Activated CD8-positive, alpha-beta T cell treated with anti-CD3 and anti-CD28 coated beads, Interleukin-2, amount 10 ng/mL, durations not matched to agents 7 days and 5 days (primary cell): ENCODE data around the gene TUBA4A. TPM values are rescaled to one million over a fixed set of nuclear protein-coding genes. Genes with fewer than 3 reads are reported as not detected.

ENCODE experiments used
- ATAC-seq: fragments of 150-1000 bp; cut with Tn5 transposase; one replicate; pipeline ENCODE4 v1.10.0; 2021; ENCODE audit warnings: moderate library complexity
- CTCF ChIA-PET: fragments of 350-600 bp; sonication (Branson Sonifier 250); formaldehyde crosslinking; loops from one replicate; lab custom pipeline; 2021; ENCODE audit warnings: antibody characterized with exemption; lab: Charles Lee
- POLR2A ChIA-PET: fragments of 350-600 bp; sonication (Branson Sonifier 250); formaldehyde crosslinking; loops from one replicate; lab custom pipeline; 2021; ENCODE audit warnings: antibody characterized with exemption; lab: Charles Lee
- DNase-seq: peaks from one replicate; pipeline ENCODE4 v3.0.0-alpha.2; 2020
- H3K27ac Mint-ChIP-seq: one replicate; pipeline ENCODE4 v1.8.0; 2021; ENCODE audit warnings: mild to moderate bottlenecking, mixed read lengths
- H3K27me3 Mint-ChIP-seq: one replicate; pipeline ENCODE4 v1.8.0; 2021; ENCODE audit warnings: low read depth, mixed read lengths
- H3K36me3 Mint-ChIP-seq: one replicate; pipeline ENCODE4 v1.8.0; 2021; ENCODE audit warnings: low read depth, mixed read lengths
- H3K4me1 Mint-ChIP-seq: one replicate; pipeline ENCODE4 v1.8.0; 2021; ENCODE audit warnings: low read depth, mixed read lengths
- H3K4me3 Mint-ChIP-seq: one replicate; pipeline ENCODE4 v1.8.0; 2021; ENCODE audit warnings: mild to moderate bottlenecking, mixed read lengths
- H3K9me3 Mint-ChIP-seq: one replicate; pipeline ENCODE4 v1.8.0; 2022; ENCODE audit warnings: mixed read lengths; ENCODE audit not compliant: insufficient read depth
- total RNA-seq, 2 experiments: library from RNA; stranded (reverse); gene quantifications; one replicate each; pipeline ENCODE4 v1.2.3, GENCODE V29; 2021

The TUBA4A gene
- total RNA-seq, 2 experiments from 2014 or later = 286 to 292 TPM

- CTCF ChIA-PET = interaction anchor here (0.6 to 3.8 kb wide), 17 partner anchors 9 to 84 kb away, joined by 3 to 41 read pairs (median 7); partner anchors contain the start of genes ABCB6, CNPPD1, NHEJ1 and SLC23A3
- Mint-ChIP-seq H3K4me1 (peaks cover 61% of the 10 kb centered on the region), H3K27ac (peak overlapping the region; percentile 81), H3K4me3 (no peak overlapping the region), H3K27me3 (no peaks in the 10 kb centered on the region), H3K36me3 (peaks cover 52% of the 10 kb centered on the region), H3K9me3 (no peaks in the 10 kb centered on the region)
- POLR2A ChIA-PET = interaction anchor here (0.6 to 1.5 kb wide), 5 partner anchors 29 to 51 kb away, joined by 3 to 6 read pairs (median 4); partner anchors contain the start of gene CNPPD1
- no peak for DNase-seq
- ATAC-seq = no peak
Measured at GRCh38 chr2:219210886-219211362, 42.8 kb downstream of the TUBA4A start.

GRCh38 chr2:219210196-219210885 lies 43.4 kb downstream of the TUBA4A start:
- peaks cover 52% of the 10 kb centered on the region for H3K36me3 Mint-ChIP-seq
- POLR2A ChIA-PET = interaction anchor here (1.6 to 5.3 kb wide), 2 partner anchors 34 to 37 kb away, joined by 7 to 49 read pairs; partner anchors contain the start of genes CNPPD1 and RETREG2
- H3K4me3 Mint-ChIP-seq = no peak overlapping the region
- H3K4me1 Mint-ChIP-seq = peaks cover 65% of the 10 kb centered on the region
- peak overlapping the region; percentile 81 for H3K27ac Mint-ChIP-seq
- H3K9me3 Mint-ChIP-seq = no peaks in the 10 kb centered on the region
- CTCF ChIA-PET = interaction anchor here (1.2 to 4.6 kb wide), 11 partner anchors 9 to 85 kb away, joined by 4 to 49 read pairs (median 11); partner anchors contain the start of genes ABCB6, CNPPD1, GLB1L and NHEJ1
- no peaks in the 10 kb centered on the region for H3K27me3 Mint-ChIP-seq
- DNase-seq (no peak), ATAC-seq (no peak)

DNA sequence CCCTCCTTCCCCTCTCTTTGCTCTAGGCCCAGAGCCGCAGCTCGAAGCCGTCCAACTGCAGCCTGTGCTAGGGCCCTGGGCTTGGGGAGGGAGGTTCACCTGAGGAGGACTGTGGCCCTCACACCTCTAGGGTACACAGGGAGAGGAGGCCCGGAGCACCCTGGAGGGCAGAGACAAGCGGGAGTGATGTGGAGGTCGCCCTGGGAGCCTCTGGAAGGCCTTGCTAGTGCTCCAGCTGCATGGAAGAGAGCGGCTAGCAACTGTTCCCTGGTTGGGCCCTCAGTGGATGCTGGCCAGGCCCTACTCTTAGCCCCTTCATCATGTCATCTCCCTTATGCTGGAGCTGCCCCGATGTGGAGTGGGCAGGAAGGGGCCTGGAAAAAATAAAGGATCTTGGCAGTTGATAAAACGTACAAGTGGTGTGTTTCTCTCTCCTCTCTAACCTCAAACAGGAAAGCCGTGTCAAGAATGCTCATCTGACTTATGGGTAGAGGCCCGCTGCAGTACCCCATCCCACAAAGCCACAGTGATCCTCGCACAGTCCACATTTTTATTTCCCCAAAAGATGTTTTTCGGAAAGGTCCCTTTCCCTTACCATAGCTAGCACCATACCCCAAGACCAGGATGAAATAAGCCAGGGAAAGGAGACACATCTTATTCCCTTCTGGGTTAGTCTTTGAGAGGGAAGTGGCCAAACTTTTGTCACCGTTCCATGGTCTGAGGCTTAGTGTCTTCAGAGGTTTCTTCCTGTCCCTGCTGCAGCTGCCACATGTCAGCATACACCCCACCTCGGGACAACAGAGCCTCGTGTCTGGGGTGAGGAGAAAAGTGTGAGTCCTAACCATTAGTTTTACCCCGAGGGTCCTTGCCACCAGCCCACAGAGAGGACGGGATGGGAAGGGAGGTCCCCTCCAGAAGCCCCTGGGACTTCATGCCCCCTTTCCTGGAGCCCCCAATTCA lies 44.2 kb downstream of the TUBA4A start:
- Mint-ChIP-seq H3K36me3 (peaks cover 53% of the 10 kb centered on the region), H3K27me3 (no peaks in the 10 kb centered on the region), H3K4me3 (peak overlapping the region; percentile 86), H3K4me1 (peaks cover 63% of the 10 kb centered on the region), H3K27ac (peak overlapping the region; percentile 81), H3K9me3 (peaks cover 3% of the 10 kb centered on the region)
- DNase-seq (no peak), ATAC-seq (no peak)
- ChIA-PET CTCF (interaction anchor here (0.7 to 4.6 kb wide), 10 partner anchors 10 to 86 kb away, joined by 3 to 49 read pairs (median 8); partner anchors contain the start of genes ABCB6, CNPPD1, GLB1L and NHEJ1), POLR2A (interaction anchor here (0.9 to 5.3 kb wide), 8 partner anchors 9 to 45 kb away, joined by 3 to 49 read pairs (median 5); partner anchors contain the start of genes ABCB6, CNPPD1, GLB1L and RETREG2)

DNA sequence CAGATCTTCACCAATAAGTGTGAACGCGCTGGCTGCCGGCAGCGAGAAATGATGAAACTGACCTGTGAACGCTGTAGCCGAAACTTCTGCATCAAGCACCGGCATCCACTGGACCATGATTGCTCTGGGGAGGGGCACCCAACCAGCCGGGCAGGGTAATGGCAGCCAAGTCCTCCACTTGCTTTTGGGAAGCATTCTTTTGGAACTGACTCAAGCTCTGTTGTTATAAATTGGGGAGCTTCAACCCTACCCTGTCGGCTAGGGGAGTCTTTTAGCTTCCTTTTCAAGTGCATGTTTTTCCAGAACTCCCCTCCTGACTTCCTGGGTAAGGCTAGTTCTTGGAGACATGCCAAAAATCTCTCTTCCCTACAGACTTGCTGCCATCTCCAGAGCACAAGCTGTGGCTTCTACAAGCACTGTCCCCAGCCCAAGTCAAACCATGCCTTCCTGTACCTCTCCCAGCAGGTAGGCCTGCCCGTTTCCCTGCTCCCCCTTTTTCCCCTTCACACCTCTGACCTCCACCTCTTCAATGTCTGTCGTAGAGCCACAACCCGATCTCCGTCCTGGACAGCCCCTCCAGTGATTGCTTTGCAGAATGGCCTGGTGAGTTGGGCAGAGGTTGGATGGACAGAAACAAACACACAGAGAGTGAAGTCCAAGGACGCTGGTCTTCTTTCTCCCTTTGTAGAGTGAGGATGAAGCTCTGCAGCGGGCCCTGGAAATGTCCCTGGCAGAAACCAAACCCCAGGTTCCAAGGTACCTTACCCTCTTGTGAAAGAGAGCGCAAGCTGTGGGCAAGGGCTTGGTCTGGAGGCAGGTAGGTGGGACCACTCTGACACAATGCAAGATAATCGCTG lies 45.6 kb downstream of the TUBA4A start:
- Mint-ChIP-seq H3K27me3 (no peaks in the 10 kb centered on the region), H3K4me1 (peaks cover 63% of the 10 kb centered on the region), H3K27ac (peak overlapping the region; percentile 96), H3K36me3 (peaks cover 54% of the 10 kb centered on the region), H3K4me3 (peak overlapping the region; percentile 86), H3K9me3 (peaks cover 5% of the 10 kb centered on the region)
- ATAC-seq = no peak
- DNase-seq = no peak
- CTCF ChIA-PET = interaction anchor here (0.7 to 4.6 kb wide), 10 partner anchors 12 to 156 kb away, joined by 3 to 49 read pairs (median 8); partner anchors contain the start of genes ABCB6, CNPPD1, GLB1L and NHEJ1
- POLR2A ChIA-PET = interaction anchor here (1.2 to 5.3 kb wide), 10 partner anchors 26 to 46 kb away, joined by 3 to 49 read pairs (median 6); partner anchors contain the start of genes CNPPD1, GLB1L, RETREG2 and STK16

DNA sequence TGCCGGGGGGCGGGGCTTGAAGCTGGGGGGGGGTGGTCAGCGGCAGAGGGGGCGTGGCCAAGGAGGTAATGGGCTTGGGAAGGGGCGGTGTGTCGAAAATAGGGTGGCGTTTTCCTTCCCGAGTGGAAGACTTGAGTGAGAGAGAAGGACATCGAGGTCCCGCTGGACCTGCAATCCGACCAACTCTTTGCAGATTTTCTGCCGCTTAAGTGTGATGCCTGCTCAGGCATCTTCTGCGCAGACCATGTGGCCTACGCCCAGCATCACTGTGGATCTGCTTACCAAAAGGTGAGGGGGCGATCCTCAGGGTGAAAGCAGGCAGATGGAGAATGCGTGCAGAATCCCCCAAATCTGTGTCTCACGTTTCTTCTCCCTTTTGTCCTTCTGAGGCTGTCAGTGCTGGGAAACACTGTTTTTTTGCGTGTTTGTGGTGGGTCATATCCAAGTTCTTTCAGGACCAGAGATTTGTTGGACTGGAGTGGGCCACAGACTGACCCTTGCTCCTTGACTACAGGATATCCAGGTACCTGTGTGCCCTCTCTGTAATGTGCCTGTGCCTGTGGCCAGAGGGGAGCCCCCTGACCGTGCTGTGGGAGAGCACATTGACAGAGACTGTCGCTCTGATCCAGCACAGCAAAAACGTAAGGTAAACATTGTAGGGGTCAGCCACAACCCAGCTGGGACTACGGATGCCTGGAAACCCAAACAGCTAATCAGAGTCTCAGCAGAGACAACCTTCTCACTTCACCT lies 46.4 kb downstream of the TUBA4A start:
- DNase-seq = no peak
- POLR2A ChIA-PET = interaction anchor here (0.7 to 5.3 kb wide), 12 partner anchors 12 to 47 kb away, joined by 3 to 49 read pairs (median 7); partner anchors contain the start of genes ANKZF1, ATG9A, CNPPD1 and GLB1L
- H3K27ac Mint-ChIP-seq = peak overlapping the region; percentile 96
- H3K4me3 Mint-ChIP-seq = peak overlapping the region; percentile 86
- H3K36me3 Mint-ChIP-seq = peaks cover 52% of the 10 kb centered on the region
- H3K4me1 Mint-ChIP-seq = peaks cover 62% of the 10 kb centered on the region
- CTCF ChIA-PET = interaction anchor here (1.0 to 4.6 kb wide), 10 partner anchors 10 to 181 kb away, joined by 3 to 49 read pairs (median 12); partner anchors contain the start of genes CNPPD1, NHEJ1 and SLC23A3
- no peak for ATAC-seq
- H3K9me3 Mint-ChIP-seq = peaks cover 5% of the 10 kb centered on the region
- no peaks in the 10 kb centered on the region for H3K27me3 Mint-ChIP-seq

GRCh38 chr2:219206328-219207133 lies 47.2 kb downstream of the TUBA4A start, which contains the start of gene ZFAND2B:
ZFAND2B (plus strand) TSS chr2:219206782; CDS start chr2:219206988, 206 bp downstream.
- peaks cover 5% of the 10 kb centered on the region for H3K9me3 Mint-ChIP-seq
- peaks cover 49% of the 10 kb centered on the region for H3K36me3 Mint-ChIP-seq
- POLR2A ChIA-PET = interaction anchor here (0.6 to 5.3 kb wide), 19 partner anchors 9 to 76 kb away, joined by 3 to 49 read pairs (median 6); partner anchors contain the start of genes ABCB6, ANKZF1, ATG9A and CNPPD1
- peak within 1 kb of the TSS; percentile 96 for H3K27ac Mint-ChIP-seq
- CTCF ChIA-PET = interaction anchor here (0.8 to 4.6 kb wide), 17 partner anchors 10 to 330 kb away, joined by 3 to 49 read pairs (median 4); partner anchors contain the start of genes CNPPD1, DNAJB2, NHEJ1 and SLC23A3
- H3K4me3 Mint-ChIP-seq = peak within 1 kb of the TSS; percentile 86
- peaks cover 57% of the 10 kb centered on the region for H3K4me1 Mint-ChIP-seq
- DNase-seq (peak; percentile 95), ATAC-seq (peak; percentile 98)
- H3K27me3 Mint-ChIP-seq = no peaks in the 10 kb centered on the region

DNA sequence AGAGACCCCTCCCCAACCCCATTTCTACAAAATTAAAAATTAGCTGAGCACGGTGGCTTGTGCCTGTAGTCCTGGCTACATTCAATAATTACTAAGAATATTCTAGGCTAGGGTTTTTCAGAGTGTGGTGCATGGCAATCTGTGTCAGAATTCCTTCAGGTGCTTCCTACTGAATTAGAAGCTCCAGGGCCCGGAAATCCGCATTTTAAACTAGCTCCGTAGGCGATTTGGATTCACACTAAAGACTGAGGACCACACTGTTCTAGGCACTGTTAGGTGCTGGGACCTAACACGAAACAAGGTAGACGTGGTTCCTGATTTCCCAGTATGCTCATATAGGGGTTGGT lies 47.8 kb downstream of the TUBA4A start:
- peaks cover 49% of the 10 kb centered on the region for H3K36me3 Mint-ChIP-seq
- ATAC-seq = no peak
- POLR2A ChIA-PET = interaction anchor here (0.6 to 5.3 kb wide), 17 partner anchors 9 to 75 kb away, joined by 3 to 49 read pairs (median 6); partner anchors contain the start of genes ABCB6, ANKZF1, ATG9A and CNPPD1

GRCh38 chr2:219205165-219205538 lies 48.6 kb downstream of the TUBA4A start:
- CTCF ChIA-PET = interaction anchor here (1.1 to 2.0 kb wide), 4 partner anchors 8 to 329 kb away, joined by 3 to 17 read pairs (median 10); partner anchors contain the start of gene CNPPD1
- Mint-ChIP-seq H3K9me3 (peaks cover 9% of the 10 kb centered on the region), H3K4me1 (peaks cover 53% of the 10 kb centered on the region), H3K4me3 (no peak overlapping the region), H3K27me3 (no peaks in the 10 kb centered on the region), H3K36me3 (peaks cover 50% of the 10 kb centered on the region), H3K27ac (peak overlapping the region; percentile 55)
- POLR2A ChIA-PET = interaction anchor here (1.1 to 5.3 kb wide), 3 partner anchors 8 to 29 kb away, joined by 7 to 49 read pairs (median 9); partner anchors contain the start of genes ABCB6, CNPPD1 and RETREG2
- DNase-seq = no peak
- ATAC-seq = no peak

More for the DNA sequence above, 47.8 kb downstream of the TUBA4A start:
- Mint-ChIP-seq H3K27ac (peak overlapping the region; percentile 96), H3K9me3 (peaks cover 7% of the 10 kb centered on the region), H3K4me1 (peaks cover 53% of the 10 kb centered on the region), H3K27me3 (no peaks in the 10 kb centered on the region), H3K4me3 (peak overlapping the region; percentile 86)
- no peak for DNase-seq
- CTCF ChIA-PET = interaction anchor here (0.8 to 4.6 kb wide), 16 partner anchors 9 to 330 kb away, joined by 3 to 49 read pairs (median 4); partner anchors contain the start of genes CNPPD1, DNAJB2, NHEJ1 and SLC23A3
